ENCODE measurements around the gene TSPEAR. TPM values are rescaled to one million over a fixed set of nuclear protein-coding genes. Genes with fewer than 3 reads are reported as not detected.
"Not testable (repeated sequence)": the region's sequence is repeated elsewhere in the genome, so short reads cannot be mapped to it uniquely, and the experiment has no call there.

The TSPEAR gene
- total RNA-seq, 1 experiment from 2014 or later: 2.1 TPM

DNA sequence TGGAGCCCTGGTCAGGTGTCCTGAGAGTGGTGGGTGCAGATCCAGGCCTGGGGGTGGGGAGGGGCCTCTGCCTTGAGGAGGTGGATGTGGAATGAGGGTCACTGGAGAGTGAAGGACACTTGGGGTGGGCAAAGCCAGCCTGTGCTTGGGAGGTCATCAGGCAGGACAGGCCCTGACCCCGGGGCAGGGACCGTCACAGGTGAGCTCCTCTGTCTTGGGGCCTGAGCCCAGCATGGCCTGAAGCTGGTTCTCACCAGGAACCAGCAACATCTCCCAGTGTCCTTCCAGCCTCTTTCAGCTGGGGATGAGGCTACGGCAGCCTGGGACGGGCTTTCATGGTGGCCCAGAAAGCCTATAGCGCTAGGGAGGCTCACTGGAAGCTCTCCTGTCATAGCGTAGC lies 159.2 kb downstream of the TSPEAR start:
- ATAC-seq (no peak), DNase-seq (ENCODE audit: low spot score) (no peak)
- Mint-ChIP-seq H3K4me3 (no peak overlapping the region), H3K27me3 (ENCODE audit: low read depth) (no peaks in the 10 kb centered on the region), H3K36me3 (peaks cover 2% of the 10 kb centered on the region), H3K4me1 (peaks cover 54% of the 10 kb centered on the region), H3K9me3 (peaks cover 7% of the 10 kb centered on the region), H3K27ac (no peak overlapping the region)
- ChIA-PET CTCF (interaction anchor here (1.0 to 1.2 kb wide), 3 partner anchors 41 to 241 kb away, joined by 3 to 4 read pairs (median 3); no protein-coding TSS in a partner anchor), POLR2A (no interaction called here)
- TF ChIP-seq, protein P1, sequence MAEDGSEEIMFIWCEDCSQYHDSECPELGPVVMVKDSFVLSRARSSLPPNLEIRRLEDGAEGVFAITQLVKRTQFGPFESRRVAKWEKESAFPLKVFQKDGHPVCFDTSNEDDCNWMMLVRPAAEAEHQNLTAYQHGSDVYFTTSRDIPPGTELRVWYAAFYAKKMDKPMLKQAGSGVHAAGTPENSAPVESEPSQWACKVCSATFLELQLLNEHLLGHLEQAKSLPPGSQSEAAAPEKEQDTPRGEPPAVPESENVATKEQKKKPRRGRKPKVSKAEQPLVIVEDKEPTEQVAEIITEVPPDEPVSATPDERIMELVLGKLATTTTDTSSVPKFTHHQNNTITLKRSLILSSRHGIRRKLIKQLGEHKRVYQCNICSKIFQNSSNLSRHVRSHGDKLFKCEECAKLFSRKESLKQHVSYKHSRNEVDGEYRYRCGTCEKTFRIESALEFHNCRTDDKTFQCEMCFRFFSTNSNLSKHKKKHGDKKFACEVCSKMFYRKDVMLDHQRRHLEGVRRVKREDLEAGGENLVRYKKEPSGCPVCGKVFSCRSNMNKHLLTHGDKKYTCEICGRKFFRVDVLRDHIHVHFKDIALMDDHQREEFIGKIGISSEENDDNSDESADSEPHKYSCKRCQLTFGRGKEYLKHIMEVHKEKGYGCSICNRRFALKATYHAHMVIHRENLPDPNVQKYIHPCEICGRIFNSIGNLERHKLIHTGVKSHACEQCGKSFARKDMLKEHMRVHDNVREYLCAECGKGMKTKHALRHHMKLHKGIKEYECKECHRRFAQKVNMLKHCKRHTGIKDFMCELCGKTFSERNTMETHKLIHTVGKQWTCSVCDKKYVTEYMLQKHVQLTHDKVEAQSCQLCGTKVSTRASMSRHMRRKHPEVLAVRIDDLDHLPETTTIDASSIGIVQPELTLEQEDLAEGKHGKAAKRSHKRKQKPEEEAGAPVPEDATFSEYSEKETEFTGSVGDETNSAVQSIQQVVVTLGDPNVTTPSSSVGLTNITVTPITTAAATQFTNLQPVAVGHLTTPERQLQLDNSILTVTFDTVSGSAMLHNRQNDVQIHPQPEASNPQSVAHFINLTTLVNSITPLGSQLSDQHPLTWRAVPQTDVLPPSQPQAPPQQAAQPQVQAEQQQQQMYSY (CRISPR knock-in tag; IDR thresholded peaks at IDR 0.05): no peak
- TF ChIP-seq HMGA2 (CRISPR knock-in tag; IDR thresholded peaks at IDR 0.05): no peak
- TF ChIP-seq, protein P2, sequence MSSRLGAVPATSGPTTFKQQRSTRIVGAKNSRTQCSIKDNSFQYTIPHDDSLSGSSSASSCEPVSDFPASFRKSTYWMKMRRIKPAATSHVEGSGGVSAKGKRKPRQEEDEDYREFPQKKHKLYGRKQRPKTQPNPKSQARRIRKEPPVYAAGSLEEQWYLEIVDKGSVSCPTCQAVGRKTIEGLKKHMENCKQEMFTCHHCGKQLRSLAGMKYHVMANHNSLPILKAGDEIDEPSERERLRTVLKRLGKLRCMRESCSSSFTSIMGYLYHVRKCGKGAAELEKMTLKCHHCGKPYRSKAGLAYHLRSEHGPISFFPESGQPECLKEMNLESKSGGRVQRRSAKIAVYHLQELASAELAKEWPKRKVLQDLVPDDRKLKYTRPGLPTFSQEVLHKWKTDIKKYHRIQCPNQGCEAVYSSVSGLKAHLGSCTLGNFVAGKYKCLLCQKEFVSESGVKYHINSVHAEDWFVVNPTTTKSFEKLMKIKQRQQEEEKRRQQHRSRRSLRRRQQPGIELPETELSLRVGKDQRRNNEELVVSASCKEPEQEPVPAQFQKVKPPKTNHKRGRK (CRISPR knock-in tag; IDR thresholded peaks at IDR 0.05; ENCODE audit: borderline replicate concordance): no peak

DNA sequence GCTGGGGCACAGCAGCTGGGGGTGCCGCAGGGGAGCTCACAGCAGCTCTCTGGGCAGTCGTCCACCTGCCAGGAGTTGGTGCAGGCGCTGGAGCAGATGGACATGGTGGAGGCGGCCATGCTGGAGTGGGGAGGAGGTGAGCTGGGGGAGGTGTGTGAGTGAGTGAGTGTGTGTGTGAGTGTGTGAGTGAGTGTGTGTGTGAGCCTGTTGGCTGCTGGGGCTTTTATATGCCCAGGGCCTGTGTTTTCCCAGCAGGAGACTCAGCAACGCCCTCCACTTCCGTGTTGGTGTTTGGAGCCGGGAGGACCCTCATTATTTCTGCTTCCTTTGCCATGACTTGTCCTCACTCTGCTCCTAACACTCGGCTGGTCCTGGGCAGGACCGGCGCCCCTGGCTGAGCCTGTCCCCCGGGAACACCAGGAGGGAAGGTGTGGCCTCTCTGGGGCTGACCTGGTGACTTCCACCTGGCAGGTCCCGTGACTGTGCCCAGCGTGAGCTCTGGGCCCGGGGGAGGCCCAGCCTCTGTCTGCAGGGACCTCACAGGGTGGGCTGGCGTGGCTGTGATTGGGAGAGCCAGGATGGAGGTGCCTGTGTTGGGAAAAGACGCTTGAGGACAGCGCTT lies 159.9 kb downstream of the TSPEAR start, which contains the start of gene KRTAP10-2:
KRTAP10-2 (minus strand) TSS at position 166 of the 622 bp plus-strand sequence; CDS start at position 119, 47 bp downstream.
- Mint-ChIP-seq H3K27me3 (ENCODE audit: low read depth) (peaks cover 5% of the 10 kb centered on the region; the same call in 1 of the 2 replicates), H3K4me3 (no peak within 1 kb of the TSS), H3K27ac (0 out of 2 replicates have a peak within 1 kb of the TSS, but pooled peaks have one; percentile 25), H3K4me1 (peaks cover 51% of the 10 kb centered on the region), H3K36me3 (peaks cover 8% of the 10 kb centered on the region), H3K9me3 (peaks cover 14% of the 10 kb centered on the region)
- CTCF ChIA-PET: interaction anchor here (1.2 kb wide), 1 partner anchor 135 kb away, joined by 3 read pairs; no protein-coding TSS in a partner anchor
- ATAC-seq (no peak), DNase-seq (ENCODE audit: low spot score) (peak; percentile 7)
- POLR2A ChIA-PET: no interaction called here
- no peak for TF ChIP-seq TEAD4 (CRISPR knock-in tag; IDR thresholded peaks at IDR 0.05)
- TF ChIP-seq, protein P3, sequence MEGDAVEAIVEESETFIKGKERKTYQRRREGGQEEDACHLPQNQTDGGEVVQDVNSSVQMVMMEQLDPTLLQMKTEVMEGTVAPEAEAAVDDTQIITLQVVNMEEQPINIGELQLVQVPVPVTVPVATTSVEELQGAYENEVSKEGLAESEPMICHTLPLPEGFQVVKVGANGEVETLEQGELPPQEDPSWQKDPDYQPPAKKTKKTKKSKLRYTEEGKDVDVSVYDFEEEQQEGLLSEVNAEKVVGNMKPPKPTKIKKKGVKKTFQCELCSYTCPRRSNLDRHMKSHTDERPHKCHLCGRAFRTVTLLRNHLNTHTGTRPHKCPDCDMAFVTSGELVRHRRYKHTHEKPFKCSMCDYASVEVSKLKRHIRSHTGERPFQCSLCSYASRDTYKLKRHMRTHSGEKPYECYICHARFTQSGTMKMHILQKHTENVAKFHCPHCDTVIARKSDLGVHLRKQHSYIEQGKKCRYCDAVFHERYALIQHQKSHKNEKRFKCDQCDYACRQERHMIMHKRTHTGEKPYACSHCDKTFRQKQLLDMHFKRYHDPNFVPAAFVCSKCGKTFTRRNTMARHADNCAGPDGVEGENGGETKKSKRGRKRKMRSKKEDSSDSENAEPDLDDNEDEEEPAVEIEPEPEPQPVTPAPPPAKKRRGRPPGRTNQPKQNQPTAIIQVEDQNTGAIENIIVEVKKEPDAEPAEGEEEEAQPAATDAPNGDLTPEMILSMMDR (IDR thresholded peaks at IDR 0.05): no peak
- TF ChIP-seq, protein P4, sequence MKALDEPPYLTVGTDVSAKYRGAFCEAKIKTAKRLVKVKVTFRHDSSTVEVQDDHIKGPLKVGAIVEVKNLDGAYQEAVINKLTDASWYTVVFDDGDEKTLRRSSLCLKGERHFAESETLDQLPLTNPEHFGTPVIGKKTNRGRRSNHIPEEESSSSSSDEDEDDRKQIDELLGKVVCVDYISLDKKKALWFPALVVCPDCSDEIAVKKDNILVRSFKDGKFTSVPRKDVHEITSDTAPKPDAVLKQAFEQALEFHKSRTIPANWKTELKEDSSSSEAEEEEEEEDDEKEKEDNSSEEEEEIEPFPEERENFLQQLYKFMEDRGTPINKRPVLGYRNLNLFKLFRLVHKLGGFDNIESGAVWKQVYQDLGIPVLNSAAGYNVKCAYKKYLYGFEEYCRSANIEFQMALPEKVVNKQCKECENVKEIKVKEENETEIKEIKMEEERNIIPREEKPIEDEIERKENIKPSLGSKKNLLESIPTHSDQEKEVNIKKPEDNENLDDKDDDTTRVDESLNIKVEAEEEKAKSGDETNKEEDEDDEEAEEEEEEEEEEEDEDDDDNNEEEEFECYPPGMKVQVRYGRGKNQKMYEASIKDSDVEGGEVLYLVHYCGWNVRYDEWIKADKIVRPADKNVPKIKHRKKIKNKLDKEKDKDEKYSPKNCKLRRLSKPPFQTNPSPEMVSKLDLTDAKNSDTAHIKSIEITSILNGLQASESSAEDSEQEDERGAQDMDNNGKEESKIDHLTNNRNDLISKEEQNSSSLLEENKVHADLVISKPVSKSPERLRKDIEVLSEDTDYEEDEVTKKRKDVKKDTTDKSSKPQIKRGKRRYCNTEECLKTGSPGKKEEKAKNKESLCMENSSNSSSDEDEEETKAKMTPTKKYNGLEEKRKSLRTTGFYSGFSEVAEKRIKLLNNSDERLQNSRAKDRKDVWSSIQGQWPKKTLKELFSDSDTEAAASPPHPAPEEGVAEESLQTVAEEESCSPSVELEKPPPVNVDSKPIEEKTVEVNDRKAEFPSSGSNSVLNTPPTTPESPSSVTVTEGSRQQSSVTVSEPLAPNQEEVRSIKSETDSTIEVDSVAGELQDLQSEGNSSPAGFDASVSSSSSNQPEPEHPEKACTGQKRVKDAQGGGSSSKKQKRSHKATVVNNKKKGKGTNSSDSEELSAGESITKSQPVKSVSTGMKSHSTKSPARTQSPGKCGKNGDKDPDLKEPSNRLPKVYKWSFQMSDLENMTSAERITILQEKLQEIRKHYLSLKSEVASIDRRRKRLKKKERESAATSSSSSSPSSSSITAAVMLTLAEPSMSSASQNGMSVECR (CRISPR knock-in tag; IDR thresholded peaks at IDR 0.05; ENCODE audit: borderline replicate concordance): no peak

DNA sequence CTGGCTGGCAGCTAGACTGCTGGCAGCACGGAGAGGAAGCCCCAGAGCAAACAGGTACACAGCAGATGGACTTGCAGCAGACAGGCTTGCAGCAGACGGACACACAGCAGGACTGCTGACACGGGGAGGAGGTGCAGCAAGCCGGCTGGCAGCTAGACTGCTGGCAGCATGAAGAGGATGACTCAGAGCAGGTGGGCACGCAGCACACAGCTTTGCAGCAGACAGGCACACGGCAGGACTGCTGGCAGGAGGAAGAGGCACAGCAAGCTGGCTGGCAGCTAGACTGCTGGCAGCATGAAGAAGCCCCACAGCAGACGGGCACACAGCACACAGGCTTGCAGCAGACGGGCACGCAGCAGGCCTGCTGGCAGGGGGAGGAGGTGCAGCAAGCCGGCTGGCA lies 160.6 kb downstream of the TSPEAR start:
- DNase-seq (ENCODE audit: low spot score): no peak
- Mint-ChIP-seq H3K36me3 (peaks cover 8% of the 10 kb centered on the region), H3K27ac (no peak overlapping the region), H3K4me3 (no peak overlapping the region), H3K9me3 (peaks cover 15% of the 10 kb centered on the region), H3K27me3 (ENCODE audit: low read depth) (peaks cover 5% of the 10 kb centered on the region; the same call in 1 of the 2 replicates), H3K4me1 (peaks cover 51% of the 10 kb centered on the region)
- ChIA-PET CTCF (interaction anchor here (1.3 to 1.7 kb wide), 2 partner anchors 40 to 198 kb away, joined by 6 read pairs; no protein-coding TSS in a partner anchor), POLR2A (interaction anchor here (0.6 kb wide), 1 partner anchor 142 kb away, joined by 3 read pairs; no protein-coding TSS in a partner anchor)
- no peak for ATAC-seq
- TF ChIP-seq, protein P5, sequence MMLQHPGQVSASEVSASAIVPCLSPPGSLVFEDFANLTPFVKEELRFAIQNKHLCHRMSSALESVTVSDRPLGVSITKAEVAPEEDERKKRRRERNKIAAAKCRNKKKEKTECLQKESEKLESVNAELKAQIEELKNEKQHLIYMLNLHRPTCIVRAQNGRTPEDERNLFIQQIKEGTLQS (CRISPR knock-in tag; conservative IDR thresholded peaks at IDR 0.05): no peak

DNA sequence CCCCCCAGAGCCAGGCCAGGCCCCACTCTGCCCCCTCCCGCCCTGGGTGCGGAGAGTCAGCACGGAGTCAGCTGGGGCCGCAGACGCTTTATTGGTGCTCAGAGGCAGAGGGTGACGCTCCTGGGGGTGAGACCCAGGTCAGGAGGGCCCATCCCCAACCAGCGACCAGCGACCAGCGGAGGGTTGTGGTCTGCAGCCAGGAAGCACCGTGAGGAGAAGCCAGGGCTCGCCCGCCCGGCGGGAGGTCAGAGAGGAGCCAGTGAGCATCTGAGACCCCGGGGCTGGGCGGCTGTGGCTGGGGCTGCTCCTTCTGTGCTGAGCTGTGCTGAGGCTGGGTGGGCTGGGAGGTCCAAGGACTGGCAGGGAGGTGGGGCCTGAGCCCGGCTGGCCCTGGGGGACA lies 161.1 kb downstream of the TSPEAR start:
- POLR2A ChIA-PET; H3K27ac Mint-ChIP-seq; H3K36me3 Mint-ChIP-seq; H3K4me3 Mint-ChIP-seq; H3K27me3 Mint-ChIP-seq (ENCODE audit: low read depth): not testable (repeated sequence)
- CTCF ChIA-PET: interaction anchor here (1.3 to 1.7 kb wide), 4 partner anchors 30 to 199 kb away, joined by 3 to 6 read pairs (median 4); partner anchors contain the start of genes KRTAP10-5 and KRTAP10-6
- Mint-ChIP-seq H3K9me3 (peaks cover 20% of the 10 kb centered on the region), H3K4me1 (peaks cover 51% of the 10 kb centered on the region)
- peak; percentile 5; the same call in 1 of the 2 replicates for ATAC-seq
- DNase-seq (ENCODE audit: low spot score): peak; percentile 23
